Measurements from ENCODE around the gene HSD3B1.

The HSD3B1 gene

GRCh38 chr1:119475866-119476439, 31.1 kb upstream of the HSD3B1 start:
- TF ChIP-seq CTCF (IDR thresholded peaks at IDR 0.05; ENCODE audit: low read depth, low read length) = peak; percentile 78
- DNase-seq (ENCODE audit: low read depth in 2 of 2) = peak; percentile 43 to 45

DNA sequence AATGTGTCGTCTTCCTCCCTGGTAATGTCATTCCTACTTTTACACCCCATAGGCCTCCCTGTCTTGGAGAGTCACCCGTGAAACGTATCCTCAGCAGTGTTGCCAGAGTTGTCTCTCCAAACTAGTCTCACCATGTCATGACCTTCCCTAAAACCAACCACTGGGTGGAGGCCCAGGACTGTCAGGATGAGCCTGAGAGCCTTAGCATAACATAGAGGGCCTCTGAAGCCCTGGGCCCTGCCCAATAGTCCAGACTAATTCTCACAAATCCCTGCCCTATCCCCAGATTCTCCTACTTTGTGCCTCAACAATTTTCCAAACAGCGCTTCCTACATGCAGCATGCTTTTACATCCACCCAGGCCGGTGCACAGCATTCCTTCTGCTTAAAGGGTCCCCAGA, 29.3 kb upstream of the HSD3B1 start:
- TF ChIP-seq CTCF (IDR thresholded peaks at IDR 0.05; ENCODE audit: low read depth, low read length) = no peak
- H3K4me3 ChIP-seq (replicated peaks in 1 of 2; ENCODE audit: low read depth in 2 of 2, low read length in 2 of 2) = no peak overlapping the region
- no peak for DNase-seq (ENCODE audit: low read depth in 2 of 2)

More at GRCh38 chr1:119475866-119476439, 31.1 kb upstream of the HSD3B1 start:
- H3K4me3 ChIP-seq (replicated peaks in 1 of 2; ENCODE audit: low read depth in 2 of 2, low read length in 2 of 2) = no peak overlapping the region

GRCh38 chr1:119480175-119480574, 26.8 kb upstream of the HSD3B1 start:
- no peak overlapping the region for H3K4me3 ChIP-seq (replicated peaks in 1 of 2; ENCODE audit: low read depth in 2 of 2, low read length in 2 of 2)
- TF ChIP-seq CTCF (IDR thresholded peaks at IDR 0.05; ENCODE audit: low read depth, low read length) = no peak
- DNase-seq (ENCODE audit: low read depth in 2 of 2) = no peak

GRCh38 chr1:119481951-119482350, 25.1 kb upstream of the HSD3B1 start:
- no peak for DNase-seq (ENCODE audit: low read depth in 2 of 2)
- no peak for TF ChIP-seq CTCF (IDR thresholded peaks at IDR 0.05; ENCODE audit: low read depth, low read length)
- no peak overlapping the region for H3K4me3 ChIP-seq (replicated peaks in 1 of 2; ENCODE audit: low read depth in 2 of 2, low read length in 2 of 2)

DNA sequence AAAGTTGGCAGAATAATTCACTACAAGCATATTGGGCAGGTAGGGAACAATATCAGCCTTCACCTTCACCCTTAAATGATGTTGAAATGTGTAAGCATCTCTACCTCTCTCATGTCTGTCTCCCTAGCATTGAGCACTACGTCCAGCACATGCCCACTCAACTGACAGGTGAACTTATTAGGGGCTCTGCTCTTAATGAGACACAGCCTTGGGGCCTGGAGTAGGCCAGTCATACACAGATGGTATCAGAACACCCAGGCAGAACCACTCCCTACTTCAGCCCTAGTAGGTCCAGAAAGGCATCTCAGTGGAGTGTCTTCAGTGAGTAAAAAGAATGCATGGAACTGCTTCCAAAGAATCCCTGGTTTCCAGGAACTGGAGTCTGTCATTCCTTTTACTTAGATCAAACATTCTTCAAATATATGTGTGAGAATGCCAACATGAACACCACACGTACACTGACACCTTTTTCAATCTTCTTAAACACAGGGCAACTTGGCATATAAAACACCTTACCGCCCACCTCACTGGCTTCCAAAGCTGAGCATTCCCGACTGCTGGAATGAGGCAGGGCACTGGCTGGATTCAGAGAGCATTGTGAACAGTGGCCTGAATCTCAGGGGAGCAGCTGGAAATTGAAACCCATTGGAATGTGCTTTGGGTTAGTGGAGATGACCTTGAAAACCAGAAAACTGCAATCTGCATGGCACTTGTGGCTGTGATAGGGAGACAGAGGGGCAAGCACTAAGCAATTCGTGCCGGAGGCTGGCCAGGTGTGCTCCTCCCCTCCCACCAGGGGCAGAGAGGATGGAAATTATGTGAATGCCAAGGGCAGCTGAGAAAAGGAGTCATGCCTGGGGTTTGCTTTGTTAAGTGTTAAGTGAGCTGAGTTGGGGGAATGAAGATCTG, 24.2 kb upstream of the HSD3B1 start:
- TF ChIP-seq CTCF (IDR thresholded peaks at IDR 0.05; ENCODE audit: low read depth, low read length) = no peak
- no peak overlapping the region for H3K4me3 ChIP-seq (replicated peaks in 1 of 2; ENCODE audit: low read depth in 2 of 2, low read length in 2 of 2)
- no peak for DNase-seq (ENCODE audit: low read depth in 2 of 2)

- H3K4me3 ChIP-seq (replicated peaks in 1 of 2; ENCODE audit: low read depth in 2 of 2, low read length in 2 of 2) = no peak overlapping the region
- no peak for TF ChIP-seq CTCF (IDR thresholded peaks at IDR 0.05; ENCODE audit: low read depth, low read length)
- no peak for DNase-seq (ENCODE audit: low read depth in 2 of 2)
Measured at GRCh38 chr1:119483441-119484200, 23.4 kb upstream of the HSD3B1 start.
